Fibroblast of the aortic adventitia (primary cell): ENCODE measurements around the gene LMNTD2. TPM values are rescaled to one million over a fixed set of nuclear protein-coding genes. Genes with fewer than 3 reads are reported as not detected.

Experiments
- DNase-seq: peaks from one replicate; pipeline ENCODE4 v3.0.0-alpha.2; 2010; ENCODE audit warnings: low read depth
- H3K4me3 ChIP-seq: 2 replicates; pipeline ENCODE4 v1.5.1; 2011; ENCODE audit warnings: low read depth, mild to moderate bottlenecking, control low read depth, low read length, moderate library complexity
- CTCF ChIP-seq: IDR thresholded peaks from 2 replicates; pipeline ENCODE4 v1.5.1; 2011; ENCODE audit warnings: mild to moderate bottlenecking, low read length, control low read depth, inconsistent platforms; ENCODE audit not compliant: insufficient read depth
- total RNA-seq: library from RNA; depleted of rRNA; stranded (reverse); fragments of >200 nt; gene quantifications from 2 replicates; pipeline ENCODE4 v1.2.3, GENCODE V29; 2012; ENCODE audit warnings: low replicate concordance

Gene LMNTD2
- total RNA-seq, 1 donor, result 0.36 TPM

DNA sequence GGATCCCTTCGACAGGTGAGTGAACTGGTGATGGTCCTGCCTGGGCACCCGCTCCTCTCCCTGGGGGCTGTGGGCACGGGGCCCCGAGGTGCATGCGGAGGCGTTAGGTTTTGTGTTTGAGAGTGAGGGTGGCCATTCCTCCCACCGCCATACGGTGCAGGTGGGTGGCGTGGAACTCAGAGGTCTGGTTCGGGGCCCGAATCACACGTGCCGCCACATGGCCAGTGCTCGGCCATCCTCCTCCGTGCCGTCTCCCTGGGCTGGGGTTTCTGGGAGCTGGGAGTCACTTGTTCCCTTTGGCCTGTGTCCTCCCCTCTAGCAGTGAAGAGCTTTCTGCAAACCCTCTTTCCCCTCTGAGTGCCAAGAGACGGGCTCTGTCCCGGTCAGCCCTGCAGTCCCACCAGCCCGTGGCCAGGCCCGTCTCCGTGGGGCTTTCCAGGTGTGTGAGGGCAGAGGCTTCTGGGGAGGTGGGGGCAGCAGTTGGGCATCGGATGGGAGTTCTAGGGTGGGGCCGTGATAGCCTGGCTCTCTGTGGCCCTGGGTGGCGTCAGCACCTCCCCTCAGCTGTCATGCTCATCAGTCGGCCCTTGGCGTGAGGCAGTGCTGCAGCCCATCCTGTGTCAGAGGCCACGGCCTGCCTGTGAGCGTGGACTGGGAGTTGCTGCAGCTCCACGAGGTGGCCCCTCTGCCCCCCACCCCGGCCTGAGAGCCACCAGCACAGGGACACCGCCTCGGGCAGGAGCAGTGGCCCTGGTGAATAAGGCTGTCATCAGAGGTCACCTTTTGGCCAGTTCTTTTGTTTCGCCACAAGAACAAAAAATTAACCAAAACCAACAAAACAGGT, 45.0 kb upstream of the LMNTD2 start:
- DNase-seq, result no peak
- H3K4me3 ChIP-seq, result no peak overlapping the region
- no peak for TF ChIP-seq CTCF

DNA sequence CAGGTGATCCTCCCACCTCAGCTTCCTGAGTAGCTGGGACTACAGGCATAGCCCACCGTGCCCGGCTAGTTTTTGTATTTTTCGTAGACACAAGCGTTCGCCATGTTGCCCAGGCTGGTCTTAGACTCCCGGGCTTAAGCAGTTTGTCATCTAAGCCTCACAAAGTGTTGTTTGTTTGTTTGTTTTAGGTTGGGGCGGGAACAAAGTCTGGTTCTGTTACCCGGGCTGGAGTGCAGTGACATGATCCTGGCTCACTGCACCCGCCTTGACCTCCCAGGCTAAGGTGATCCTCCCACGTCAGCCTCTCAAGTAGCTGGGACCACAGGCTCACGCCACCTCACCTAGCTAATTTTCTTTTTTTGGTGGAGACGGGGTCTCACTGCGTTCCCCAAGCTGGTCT, 42.6 kb upstream of the LMNTD2 start:
- no peak for DNase-seq
- no peak overlapping the region for H3K4me3 ChIP-seq
- no peak for TF ChIP-seq CTCF

- no peak for DNase-seq
- no peak for TF ChIP-seq CTCF
- no peak overlapping the region for H3K4me3 ChIP-seq
Observed at GRCh38 chr11:601573-602245, 41.2 kb upstream of the LMNTD2 start.

DNA sequence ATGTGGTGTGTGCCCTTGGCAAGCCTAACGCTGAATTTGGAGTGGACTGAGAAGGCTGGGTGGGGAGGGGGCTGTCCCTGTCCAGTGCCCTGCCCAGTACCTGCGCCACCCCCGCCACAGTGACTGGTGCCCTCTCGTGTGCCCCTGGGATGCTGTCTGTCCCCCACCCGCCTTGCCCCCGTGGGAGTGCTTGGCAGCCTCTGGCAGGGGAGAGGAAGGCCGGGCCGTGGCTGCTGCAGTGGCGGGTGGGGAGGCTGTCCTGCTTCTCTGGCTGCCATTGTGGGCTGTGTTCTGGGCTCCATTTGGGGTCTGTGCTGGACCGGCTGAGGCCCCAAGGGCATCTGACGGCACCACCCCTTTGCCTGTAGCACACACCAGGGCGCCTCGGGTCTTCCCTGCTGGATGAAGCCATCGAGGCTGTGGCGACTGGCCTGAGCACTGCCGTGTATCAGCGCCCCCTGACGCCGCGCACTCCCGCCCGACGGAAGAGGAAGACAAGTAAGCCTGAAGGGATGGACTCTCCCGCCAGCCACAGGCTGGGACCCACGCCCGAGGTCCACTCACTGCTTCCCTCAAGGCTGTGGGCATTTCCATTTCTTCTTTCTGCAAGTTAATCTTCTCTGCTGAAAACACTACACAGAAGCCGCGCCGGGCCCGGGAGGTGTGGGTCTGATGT, 37.6 kb upstream of the LMNTD2 start:
- no peak for TF ChIP-seq CTCF
- no peak for DNase-seq

DNA sequence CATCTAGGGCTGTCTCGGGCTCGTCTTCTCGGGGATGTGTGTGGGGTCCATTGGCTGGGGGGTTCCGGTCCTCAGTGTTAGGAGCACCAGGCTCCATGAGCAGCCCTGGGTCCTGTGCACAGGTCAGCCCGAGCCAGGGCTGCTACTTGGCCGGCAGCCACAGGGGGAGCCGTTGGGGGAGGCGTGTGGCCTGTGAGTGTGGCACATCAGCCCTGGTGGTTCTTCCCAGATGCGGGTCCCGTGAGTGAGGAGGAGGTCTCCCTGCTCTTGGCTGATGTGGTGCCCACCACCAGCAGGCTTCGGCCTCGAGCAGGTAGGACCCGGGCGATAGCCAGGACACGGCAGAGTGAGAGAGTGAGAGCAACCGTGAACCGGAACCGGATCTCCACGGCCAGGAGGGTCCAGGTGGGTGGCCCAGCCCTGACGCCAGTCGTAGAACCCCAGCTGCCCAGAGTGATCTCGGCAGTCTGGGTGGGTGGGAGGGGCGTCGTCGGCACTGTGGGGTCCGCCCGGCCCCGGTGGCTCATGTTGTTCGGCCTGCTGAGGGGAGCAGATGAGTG, 36.7 kb upstream of the LMNTD2 start:
- no peak overlapping the region for H3K4me3 ChIP-seq
- TF ChIP-seq CTCF, result no peak
- DNase-seq, result no peak

More for the DNA sequence above, 37.6 kb upstream of the LMNTD2 start:
- no peak overlapping the region for H3K4me3 ChIP-seq

DNA sequence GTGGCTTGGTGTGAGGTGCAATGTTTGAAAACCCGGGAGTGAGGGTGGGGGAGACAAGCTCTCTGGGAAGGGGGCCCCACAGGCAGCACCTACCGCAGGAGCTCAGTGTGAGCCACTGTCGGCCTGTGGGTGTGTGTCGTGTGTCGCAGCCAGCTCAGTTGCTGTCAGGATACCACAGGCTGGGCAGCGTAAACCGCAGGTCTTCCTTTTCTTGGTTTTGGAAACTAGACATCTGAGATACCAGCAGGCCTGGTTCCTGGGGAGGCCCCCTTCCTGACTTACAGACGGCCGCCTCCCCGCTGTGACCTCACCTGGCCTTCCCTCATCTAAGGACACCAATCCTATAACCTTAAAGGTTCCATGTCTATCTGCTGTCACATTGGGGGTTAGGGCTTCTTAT, 35.8 kb upstream of the LMNTD2 start:
- no peak overlapping the region for H3K4me3 ChIP-seq
- DNase-seq, result no peak
- TF ChIP-seq CTCF, result no peak
